ENCODE data around the gene FBXO34.

DNA sequence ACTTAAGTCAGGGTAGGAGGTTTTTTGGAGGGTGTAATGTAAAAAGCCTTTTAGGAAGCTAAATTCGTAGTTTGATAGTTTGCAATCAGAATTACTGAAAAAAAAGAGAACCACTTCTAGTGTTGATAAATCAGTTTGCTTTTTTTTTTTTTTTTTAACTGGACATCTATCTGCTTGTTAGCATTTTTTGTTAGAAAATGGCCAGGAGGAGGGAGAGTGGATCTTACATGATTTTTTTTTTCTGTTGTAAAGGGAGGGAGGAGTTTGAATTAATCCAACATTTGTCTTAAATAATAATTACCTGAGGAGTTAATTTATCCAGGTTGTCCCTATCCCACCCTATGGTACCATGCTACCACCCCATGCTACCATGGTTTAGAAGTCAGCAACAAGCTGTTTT is 1.2 kb downstream of the FBXO34 start:
- TF ChIP-seq CTCF (IDR thresholded peaks at IDR 0.05) (no peak), POLR2A (IDR thresholded peaks at IDR 0.05) (no peak), POLR2AphosphoS5 (IDR thresholded peaks at IDR 0.05) (no peak)

All from suprapubic skin (tissue), 4 donors.